Measurements from ENCODE around the gene TMEM35B.

TMEM35B gene

DNA sequence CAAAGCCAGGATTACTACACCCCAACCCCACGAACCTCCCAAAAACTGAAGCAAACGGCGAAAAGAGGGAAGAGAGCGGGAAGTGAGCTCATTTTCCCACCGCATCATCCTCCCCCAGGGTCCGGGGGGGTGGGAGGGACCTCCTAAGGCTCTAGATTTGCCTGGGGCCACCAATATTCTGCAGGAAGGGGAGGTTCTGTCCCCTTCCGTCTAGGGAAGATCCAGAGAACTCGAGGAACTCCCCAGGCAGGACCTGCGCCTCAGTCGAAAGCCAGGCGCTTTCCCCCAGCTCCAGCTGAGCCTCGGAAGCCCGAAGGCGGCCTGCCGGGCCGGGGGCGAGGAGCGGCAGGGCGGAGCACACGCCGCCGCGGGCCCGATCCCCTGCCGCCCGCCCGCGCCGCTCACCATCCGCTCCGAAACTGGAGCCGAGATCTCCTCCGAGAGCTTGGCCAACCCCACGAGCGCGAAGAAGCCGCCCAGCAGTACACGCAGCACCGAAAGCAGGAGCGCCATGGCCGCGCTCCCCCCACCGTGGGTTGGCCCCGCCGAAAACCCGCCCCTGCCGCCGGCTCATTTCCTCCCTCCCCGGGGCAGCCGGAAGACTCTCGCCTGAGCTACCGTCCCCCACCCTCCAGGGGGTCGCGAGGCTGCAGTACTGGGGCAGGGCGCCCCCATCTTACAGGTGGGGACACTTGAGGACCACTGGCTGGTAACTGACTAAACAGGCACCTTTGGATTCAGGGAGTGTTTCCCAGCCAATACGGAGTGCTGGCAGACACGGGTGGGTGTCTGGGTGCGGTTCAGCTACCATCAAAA lies at the start of gene TMEM35B:
Gene TMEM35B, minus strand, starts transcription at position 555 of the 816 bp plus-strand sequence. Its CDS starts 42 bp downstream, at position 513.
- TF ChIP-seq, protein P1, sequence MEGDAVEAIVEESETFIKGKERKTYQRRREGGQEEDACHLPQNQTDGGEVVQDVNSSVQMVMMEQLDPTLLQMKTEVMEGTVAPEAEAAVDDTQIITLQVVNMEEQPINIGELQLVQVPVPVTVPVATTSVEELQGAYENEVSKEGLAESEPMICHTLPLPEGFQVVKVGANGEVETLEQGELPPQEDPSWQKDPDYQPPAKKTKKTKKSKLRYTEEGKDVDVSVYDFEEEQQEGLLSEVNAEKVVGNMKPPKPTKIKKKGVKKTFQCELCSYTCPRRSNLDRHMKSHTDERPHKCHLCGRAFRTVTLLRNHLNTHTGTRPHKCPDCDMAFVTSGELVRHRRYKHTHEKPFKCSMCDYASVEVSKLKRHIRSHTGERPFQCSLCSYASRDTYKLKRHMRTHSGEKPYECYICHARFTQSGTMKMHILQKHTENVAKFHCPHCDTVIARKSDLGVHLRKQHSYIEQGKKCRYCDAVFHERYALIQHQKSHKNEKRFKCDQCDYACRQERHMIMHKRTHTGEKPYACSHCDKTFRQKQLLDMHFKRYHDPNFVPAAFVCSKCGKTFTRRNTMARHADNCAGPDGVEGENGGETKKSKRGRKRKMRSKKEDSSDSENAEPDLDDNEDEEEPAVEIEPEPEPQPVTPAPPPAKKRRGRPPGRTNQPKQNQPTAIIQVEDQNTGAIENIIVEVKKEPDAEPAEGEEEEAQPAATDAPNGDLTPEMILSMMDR (IDR thresholded peaks at IDR 0.05; ENCODE audit: low read depth, low read length), result no peak
- DNase-seq (ENCODE audit: extremely low read depth, low read depth), result peak; percentile 16

DNA sequence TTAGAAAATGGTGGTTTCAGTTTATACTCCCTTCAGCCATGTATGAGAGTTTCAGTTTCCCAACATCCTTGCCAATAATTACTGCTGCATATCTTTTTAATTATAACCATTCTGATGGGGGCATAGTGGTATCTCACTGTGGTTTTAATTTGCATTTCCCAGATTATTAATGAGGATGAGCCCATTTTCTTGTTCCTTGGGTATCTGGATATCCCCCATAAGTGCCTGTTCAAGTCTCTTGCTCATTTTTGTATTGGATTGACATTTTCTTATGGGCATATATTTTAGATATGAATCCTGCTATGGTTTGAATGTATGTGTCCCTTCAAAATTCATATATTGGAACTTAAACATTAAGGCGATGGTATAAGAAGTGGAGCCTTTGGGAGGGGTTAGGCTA lies 48.2 kb upstream of the TMEM35B start:
- TF ChIP-seq, protein P1 (IDR thresholded peaks at IDR 0.05; ENCODE audit: low read depth, low read length), result no peak
- no peak for DNase-seq (ENCODE audit: extremely low read depth, low read depth)

DNA sequence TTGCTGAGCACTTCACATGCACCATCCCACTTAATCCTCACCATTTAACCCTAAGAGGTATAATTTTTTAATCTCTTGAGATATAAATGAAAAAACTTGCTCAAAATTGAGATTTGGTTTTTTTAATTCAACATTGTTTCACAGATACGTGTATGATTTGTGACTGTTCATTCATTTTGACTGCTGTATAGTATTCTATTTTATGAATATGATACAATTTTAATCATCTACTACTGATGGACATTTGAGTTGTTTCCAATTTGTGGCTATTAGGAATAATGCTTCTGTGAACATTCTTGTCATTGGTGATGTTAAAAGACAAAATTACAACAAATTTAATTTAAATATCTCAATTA lies 47.2 kb upstream of the TMEM35B start:
- TF ChIP-seq, protein P1 (IDR thresholded peaks at IDR 0.05; ENCODE audit: low read depth, low read length), result no peak
- no peak for DNase-seq (ENCODE audit: extremely low read depth, low read depth)

DNA sequence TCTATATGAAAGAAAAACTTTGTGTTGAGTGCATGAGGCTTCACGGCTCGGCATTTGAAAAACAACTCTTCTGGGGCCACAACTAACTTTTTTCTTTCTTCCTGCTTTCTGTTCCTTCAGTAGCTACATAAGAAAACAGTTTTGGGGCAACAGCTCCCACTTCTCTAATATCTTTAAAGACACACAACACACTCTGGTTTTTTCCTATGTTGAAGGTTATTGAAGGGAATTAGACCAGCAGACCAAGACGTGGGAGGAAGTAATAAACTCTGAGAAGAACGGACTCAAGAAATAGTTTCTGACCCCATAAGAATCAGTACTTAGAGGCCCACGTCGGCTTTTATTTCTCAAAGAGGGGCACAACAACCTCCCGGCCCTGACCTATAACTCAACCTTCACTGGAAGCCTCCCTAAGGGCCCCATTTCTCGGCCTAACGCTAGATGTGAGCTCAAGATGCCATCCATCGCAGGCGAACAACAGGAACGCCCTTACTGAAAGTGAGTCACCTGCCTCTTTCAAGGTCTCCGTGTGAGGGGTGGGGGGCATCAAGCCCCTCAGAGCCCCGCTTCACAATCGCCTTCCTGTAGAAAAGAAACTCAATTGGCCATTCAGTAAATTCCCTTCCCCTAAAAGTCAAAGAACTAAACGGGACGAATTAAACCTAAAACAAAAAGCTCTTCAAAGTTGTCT lies 45.8 kb upstream of the TMEM35B start:
- TF ChIP-seq, protein P1 (IDR thresholded peaks at IDR 0.05; ENCODE audit: low read depth, low read length), result no peak
- no peak for DNase-seq (ENCODE audit: extremely low read depth, low read depth)

DNA sequence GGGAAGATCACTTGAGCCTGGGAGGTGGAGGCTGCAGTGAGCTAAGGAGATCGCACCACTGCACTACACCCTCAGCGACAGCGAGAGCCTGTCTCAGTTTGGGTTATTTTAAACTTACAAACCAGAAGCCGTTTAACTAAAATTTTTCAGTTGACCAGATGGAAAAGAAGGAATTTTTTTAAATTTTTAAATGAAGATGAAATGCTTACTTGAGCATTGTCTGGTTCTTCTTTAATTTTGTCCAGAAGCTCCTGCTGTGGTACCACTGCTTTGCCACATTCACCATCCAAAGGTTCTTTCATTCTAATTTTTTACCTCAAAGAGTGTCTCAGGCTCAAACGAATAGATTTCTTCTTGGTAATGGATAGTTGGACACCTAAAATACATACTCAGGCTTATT lies 45.2 kb upstream of the TMEM35B start:
- TF ChIP-seq, protein P1 (IDR thresholded peaks at IDR 0.05; ENCODE audit: low read depth, low read length), result no peak
- no peak for DNase-seq (ENCODE audit: extremely low read depth, low read depth)

DNA sequence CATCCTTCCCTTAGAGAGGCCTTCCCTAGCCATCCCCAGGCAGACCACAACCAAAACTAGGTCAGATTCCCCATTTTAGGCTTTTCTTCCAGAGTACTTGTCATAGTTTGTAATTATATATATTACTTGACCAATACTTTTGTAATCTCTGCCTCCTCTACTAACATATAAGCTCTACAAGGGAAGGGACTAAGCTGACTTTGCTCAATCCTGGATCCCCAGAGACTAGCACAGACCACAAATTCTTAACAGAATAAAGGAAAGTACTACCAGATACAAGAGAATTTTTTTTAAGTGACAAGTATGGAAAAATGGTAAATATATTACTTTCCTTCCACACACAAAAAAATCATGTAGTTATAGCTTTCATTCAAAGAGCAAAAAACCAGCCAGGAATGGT lies 44.6 kb upstream of the TMEM35B start:
- no peak for DNase-seq (ENCODE audit: extremely low read depth, low read depth)
- TF ChIP-seq, protein P1 (IDR thresholded peaks at IDR 0.05; ENCODE audit: low read depth, low read length), result no peak

DNA sequence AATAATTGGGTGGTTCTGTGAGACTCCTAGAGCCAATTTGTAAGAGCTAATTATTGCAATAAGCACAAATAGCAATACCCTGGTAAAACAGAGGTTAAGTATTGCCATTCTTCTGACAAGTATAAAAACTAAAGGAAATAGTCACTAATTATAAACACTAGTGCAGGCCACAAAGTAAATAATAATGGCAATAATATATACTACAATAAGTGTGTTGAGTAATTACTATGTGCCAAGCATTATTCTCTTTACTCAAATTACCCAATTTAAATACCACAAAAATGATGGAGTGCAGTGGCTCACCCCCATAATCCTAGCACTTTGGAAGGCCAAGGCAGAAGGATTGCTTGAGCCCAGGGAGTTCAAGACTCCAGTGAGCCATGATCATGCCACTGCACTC lies 31.3 kb upstream of the TMEM35B start:
- TF ChIP-seq, protein P1 (IDR thresholded peaks at IDR 0.05; ENCODE audit: low read depth, low read length), result no peak
- no peak for DNase-seq (ENCODE audit: extremely low read depth, low read depth)

Measured in AG09319 (cell line).